AG20443 (cell line): ENCODE results near the gene GATA6.
A peak's percentile ranks its signal among the peaks of the same experiment; 100 is the strongest.

Source experiments
- DNase-seq: peaks from one replicate; pipeline ENCODE4 v3.0.0; 2012; ENCODE audit warnings: low spot score, mixed read lengths

Gene GATA6

DNA sequence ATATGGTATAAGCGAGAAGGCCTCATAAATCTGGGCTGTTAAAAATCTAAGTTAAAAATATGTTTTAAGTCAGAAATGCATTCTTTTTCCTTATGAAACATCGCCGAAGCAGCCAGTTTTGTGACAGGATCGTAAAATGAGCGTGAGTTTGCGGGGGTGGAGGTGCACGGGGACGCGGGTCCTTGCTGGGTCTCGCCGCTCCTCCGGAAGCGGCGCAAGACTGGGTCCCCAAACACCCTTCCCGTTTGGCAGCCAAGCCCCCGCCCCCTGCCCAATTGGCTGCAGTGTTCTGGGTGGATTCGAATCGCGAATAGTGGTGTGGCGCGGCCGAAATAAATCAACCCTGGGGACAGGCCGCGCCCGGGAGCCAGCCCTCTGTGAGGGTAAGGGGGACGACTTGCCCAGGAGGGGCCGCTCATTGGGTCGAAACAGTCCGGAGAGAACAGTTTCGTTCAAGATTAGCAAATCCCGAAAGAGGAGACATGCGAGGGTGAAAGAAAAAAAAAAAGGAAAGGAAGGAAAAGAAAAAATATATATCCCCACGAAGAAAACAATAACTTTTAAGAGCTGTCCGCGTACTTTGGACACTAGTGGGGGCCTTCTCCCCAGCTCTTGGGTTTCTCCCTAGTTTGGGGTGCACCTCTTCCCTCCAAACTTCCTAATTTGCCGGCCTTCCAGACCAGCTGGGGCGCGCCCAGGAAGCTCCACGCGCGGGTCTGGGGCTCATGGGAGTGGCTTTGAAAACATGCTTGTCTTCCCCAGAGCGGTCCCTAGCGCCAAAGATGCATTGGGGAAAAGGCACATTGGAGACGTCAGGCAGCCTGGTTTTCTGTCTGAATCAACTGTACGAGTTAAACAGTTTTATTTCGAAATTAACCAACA is 3.1 kb upstream of the GATA6 start:
- DNase-seq: no peak

DNA sequence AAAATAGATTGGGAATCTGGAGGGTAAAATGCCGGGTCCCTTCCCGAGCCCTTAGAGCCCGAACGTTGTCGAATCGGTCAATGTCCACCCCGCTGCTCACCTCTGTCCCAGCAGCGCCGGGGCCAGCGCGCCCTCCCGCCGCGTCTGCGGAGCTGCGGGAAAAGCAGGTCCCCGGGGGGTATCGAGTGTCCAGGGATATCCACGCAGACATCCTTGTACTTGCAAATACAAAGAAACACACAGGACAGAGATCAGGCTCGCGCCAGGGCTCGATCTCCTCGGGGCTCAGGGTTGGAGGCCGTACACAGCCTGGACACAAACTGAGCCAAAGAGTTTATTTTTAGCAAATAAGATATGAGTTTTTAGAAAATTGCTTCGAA is 2.3 kb upstream of the GATA6 start:
- no peak for DNase-seq

DNA sequence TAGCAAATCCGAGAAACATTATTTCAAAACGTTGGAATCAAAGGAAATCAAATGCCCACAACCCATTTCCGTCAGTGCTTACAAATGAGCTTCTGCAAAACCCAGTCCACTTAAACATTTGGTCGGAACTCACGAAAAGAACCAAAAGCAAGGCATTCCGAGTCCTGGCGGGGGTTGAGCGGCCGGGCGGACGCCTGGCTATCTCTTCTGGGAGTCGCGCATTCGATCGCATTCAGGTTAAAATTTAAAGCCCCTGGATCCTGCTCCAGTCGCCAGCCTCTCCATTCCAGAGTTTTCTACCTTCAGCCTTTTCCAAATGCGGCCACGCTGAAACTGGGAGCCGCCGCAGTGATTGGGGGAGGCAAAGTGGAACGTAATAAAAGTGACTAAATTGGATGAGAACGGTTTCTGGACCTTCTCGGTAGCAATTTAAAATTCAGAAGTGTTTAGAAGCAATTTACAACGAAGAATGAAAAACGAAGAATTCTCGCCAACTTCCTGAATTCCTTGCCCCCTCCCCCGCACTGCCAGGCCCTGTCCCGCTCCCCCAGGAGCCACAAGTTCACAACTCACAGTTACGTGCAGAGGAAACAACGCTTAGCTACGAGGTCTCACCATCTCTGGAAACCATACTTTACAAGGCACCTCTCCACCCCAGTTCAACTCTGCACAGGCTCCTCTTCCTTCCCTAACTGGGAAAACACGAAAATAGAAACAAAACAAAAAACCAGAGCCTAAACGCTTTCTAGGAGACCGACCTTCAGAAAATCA is 1.7 kb upstream of the GATA6 start:
- no peak for DNase-seq

DNA sequence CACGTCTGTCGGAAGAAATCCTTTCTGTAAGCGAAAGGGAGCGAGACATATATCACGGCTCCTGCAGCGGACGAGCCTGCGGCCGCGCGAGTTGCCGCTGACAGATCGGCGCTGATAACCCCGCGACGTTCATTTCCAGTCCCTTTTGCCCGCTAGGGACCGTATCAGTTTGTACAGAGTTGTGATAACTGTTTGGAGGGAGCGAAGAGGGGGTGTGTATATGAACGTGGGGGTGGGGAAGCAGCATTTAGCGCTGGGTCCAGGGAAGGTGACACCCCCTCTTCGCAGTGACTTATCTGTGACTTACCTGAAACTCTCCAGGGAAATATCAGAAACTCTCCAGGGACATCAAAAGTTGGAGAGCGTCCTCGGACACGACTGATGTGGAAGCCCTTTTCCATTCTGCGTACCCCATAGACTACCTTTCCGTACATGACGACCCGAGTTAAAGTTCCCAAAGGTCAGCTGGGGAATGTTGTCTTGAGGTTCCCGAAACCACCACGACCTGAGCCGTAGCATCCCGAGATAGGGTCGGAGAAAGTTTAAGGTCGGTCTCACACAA is 948 bp upstream of the GATA6 start:
- DNase-seq: no peak

DNA sequence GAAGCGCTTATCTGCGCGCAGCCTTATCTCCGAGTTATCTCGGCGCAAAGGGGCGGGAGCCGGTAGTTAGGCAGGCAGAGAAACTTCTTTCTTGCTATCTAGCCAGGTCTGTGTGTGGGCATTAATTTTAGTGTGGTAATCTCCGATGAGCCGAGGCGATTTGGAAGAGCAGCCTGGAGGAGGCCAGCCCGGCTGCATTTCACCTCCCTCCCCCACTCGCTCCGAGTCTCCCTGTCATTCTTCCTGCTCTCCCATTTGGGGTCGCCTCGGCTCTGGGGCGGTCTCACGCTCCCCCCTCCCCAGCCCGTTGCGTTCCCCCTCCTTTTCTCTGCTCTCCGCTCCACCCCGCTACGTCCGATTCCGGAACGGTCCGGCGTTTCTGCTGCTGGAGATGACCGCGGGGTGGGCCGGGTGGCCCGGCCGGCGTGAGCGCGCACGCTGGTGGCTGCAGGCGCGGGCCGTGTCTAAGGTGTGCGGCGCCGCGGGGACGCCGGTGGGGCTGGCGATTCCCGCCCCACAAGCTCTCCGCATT is 566 bp downstream of the GATA6 start:
- DNase-seq: peak; percentile 62

DNA sequence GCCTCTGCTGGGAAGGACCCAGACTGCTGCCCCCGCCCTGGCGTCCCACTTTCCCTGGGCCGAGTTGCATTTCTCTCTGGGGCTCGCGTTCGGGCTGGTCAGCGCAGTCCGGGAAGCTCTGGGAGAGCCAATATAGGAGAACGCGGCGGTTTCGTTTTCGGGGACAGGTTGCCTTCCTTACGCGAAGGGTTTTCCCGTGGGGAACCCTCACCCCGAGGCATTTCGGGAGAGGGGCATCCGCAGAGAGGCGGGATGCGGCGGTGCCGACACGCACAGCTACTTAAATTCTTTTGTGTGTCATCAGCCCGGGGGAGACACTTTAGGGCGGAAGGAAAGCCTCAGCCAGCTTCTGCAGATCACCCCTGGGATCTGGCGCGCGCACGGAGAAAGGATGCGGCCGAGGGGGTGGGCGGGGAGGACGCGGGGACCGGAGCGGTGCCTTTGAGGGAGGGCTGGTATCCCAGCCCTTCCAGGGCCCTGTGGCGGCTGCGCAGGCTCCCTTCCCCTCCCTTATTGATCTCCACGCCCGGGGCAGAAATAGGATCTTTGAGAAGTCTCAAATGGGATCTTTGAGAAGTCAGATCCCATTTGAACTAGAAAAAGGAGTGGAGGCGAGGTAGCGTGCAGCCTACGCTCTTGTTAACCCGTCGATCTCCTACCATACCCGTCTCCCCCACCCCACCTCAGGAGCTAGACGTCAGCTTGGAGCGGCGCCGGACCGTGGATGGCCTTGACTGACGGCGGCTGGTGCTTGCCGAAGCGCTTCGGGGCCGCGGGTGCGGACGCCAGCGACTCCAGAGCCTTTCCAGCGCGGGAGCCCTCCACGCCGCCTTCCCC is 1.2 kb downstream of the GATA6 start:
- DNase-seq: peak; percentile 73

DNA sequence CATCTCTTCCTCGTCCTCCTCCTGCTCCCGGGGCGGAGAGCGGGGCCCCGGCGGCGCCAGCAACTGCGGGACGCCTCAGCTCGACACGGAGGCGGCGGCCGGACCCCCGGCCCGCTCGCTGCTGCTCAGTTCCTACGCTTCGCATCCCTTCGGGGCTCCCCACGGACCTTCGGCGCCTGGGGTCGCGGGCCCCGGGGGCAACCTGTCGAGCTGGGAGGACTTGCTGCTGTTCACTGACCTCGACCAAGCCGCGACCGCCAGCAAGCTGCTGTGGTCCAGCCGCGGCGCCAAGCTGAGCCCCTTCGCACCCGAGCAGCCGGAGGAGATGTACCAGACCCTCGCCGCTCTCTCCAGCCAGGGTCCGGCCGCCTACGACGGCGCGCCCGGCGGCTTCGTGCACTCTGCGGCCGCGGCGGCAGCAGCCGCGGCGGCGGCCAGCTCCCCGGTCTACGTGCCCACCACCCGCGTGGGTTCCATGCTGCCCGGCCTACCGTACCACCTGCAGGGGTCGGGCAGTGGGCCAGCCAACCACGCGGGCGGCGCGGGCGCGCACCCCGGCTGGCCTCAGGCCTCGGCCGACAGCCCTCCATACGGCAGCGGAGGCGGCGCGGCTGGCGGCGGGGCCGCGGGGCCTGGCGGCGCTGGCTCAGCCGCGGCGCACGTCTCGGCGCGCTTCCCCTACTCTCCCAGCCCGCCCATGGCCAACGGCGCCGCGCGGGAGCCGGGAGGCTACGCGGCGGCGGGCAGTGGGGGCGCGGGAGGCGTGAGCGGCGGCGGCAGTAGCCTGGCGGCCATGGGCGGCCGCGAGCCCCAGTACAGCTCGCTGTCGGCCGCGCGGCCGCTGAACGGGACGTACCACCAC is 2.1 kb downstream of the GATA6 start:
- no peak for DNase-seq

DNA sequence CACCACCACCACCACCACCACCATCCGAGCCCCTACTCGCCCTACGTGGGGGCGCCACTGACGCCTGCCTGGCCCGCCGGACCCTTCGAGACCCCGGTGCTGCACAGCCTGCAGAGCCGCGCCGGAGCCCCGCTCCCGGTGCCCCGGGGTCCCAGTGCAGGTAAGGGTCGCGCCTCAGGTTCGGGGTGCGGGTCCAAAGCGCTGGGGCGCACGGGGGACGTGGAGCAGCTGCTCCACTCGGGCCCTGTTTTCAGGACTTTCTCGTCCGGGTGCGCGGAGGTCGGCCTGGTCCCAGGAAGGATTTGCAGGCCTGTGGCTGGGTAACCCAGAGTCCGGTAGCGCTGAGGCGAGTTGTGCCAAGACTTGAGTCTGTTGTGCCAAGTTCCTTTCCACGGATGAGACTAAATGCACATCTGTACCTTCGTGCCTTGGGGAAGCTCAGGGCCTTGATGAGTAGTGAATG is 2.8 kb downstream of the GATA6 start:
- DNase-seq: no peak

DNA sequence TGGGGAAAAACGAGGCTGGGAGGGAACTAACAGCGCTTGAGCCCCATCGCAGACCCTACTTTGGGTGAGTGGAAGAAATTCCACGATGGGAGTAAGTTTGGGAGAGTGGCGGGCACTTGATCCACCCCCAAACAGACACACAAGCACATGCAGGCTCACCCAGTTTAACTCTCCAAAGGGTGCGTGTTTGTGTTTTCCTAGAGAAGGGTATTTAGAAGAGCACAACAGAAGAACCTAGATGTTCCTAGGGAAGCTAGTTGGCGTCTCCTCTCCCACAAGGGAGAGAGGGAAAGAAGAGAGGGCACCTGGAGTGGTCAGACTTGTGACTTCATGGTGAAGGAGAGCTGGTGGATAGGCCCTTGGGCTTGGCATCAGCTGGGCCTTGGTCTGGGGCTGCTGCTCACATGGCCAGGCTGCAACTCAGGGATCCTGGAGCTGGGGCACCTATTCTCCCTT is 3.2 kb downstream of the GATA6 start:
- DNase-seq: no peak

DNA sequence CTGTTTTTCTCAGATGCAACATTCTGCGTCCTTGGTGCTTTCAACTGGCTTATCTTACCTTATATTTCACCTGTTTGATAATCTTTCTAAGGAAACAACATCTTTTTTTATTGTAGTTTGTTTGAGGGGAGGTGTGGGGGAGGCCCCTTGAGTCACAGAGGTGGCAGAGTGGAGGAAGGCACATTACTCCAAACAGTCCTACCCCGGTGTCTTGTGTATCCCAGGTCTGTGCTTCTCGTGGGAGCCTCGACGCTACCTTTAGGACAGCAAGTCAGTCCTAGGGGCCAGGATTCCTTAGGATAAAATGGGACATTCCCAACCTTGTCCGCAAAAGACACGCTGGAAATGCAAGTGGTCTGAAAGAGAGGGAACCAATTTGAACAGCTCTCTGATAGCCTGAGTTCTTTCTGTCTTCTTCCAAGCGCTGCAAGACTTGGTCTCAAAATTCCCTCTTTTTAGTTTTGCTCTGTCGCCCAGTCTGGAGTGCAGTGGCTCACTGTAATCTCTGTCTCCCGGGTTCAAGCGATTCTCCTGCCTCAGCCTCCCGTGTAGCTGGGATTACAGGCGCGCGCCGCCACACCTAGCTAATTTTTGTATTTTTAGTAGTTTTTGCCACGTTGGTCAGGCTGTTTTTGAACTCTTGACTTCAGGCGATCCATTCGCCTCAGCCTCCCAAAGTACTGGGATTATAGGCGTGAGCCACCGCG is 4.0 kb downstream of the GATA6 start:
- DNase-seq: no peak

DNA sequence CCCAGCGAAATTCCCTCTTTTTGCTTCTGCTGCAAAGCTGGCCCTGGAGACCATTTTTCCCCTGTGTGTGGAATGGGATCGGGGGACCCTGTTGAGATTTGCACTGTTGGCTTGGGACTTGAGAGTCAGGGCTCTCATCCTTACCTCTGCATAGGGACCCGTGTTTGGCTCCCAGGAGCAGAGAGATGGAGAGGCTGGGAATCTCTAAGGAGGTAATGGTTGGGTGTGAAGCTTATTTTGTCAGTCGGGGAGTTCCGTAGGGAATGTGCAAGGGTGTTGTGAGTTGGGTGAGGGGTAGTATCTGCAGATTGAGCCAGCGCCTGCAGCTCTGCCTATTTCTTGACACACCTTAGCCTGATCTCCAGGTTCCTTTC is 4.5 kb downstream of the GATA6 start:
- no peak for DNase-seq

DNA sequence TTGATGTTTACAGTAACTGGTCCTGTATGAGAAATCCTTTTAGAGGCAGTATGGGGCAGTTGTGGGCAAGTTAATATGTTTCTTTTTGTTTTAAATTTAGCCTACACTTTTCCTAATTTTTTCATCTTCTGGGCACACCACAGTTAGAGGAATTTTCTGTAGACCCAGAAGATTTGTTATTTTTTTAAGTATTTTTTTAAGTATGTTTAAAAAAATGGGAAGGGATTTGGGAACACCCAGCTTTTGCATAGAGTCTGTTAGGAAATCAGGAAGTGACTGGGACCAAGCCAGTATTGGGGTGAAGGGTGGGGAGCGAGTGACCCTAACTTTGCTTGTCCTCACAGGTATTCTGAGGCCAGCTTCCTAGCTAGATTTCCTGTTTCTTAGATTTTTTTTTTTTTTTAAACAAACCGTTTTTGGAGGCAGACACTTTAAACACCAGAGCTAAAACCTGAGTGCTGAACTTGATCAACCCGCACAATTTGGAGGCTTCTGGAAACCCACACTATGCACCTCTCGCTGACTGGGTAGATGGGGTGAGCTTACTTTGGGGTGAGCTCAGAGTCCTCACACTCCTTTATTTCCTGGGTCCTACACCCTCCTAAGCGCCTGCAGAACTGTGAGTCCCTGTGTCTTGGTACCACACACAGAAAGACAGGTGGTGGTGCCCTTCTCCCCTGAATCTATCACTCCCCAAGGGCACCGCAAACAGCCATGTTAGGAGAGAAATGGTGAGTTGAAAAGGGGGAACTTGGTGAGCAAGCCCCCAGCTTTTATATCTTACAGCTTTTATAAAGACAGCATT is 5.2 kb downstream of the GATA6 start:
- no peak for DNase-seq

DNA sequence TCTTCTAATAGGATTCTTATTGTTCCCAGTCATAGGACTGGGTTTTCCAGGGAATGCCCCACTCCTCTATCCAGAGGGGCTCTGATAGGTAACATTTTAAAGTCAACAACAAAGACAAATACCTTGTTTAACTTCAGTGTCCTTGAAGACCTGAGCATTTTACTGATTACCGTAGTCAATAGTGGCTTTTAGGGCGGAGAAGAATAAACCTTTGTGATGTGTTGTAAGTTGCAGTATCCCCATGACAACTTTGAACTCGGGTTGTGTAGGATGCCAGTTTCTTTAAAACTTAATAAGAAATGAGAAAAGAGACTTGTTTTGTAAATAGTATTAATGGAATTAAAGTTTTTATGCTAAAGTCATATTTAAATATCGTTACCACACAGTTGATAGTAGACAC is 6.0 kb downstream of the GATA6 start:
- no peak for DNase-seq

DNA sequence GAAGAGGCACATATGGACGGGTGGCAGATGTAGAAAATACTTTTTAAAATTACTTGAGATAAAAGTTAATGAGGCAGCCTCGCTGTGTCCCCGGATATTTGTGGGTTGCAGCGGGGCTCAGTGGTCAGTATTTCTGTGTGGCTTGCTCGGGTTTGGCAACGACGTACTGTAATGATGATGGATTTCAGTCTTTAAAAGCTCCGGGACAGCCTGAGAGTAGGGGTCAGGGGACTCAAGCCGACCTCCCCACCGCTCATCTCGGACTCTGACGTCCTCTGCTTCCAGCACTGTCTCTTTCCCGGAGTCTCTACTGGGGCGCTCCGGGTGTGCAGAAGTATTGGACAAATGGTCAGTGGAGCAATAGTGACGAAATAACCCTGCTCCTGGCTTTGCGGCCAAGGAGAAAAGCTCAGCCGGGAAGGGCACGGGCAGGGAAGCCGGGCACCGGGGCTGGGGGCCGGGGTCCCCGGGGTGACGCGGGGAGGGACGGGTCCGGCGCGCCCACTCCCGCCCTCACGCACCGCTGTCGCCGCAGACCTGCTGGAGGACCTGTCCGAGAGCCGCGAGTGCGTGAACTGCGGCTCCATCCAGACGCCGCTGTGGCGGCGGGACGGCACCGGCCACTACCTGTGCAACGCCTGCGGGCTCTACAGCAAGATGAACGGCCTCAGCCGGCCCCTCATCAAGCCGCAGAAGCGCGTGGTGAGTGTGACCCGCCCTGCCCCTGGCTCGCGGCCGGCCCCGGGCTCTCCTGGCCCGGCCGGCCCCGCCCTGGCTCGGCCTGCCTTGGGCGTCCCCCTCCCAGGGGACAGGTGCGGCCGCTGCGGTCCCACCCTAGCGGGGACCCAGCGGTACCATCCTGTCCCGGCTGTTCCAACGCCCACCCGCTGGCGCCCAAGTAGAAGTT is 7.3 kb downstream of the GATA6 start:
- no peak for DNase-seq

DNA sequence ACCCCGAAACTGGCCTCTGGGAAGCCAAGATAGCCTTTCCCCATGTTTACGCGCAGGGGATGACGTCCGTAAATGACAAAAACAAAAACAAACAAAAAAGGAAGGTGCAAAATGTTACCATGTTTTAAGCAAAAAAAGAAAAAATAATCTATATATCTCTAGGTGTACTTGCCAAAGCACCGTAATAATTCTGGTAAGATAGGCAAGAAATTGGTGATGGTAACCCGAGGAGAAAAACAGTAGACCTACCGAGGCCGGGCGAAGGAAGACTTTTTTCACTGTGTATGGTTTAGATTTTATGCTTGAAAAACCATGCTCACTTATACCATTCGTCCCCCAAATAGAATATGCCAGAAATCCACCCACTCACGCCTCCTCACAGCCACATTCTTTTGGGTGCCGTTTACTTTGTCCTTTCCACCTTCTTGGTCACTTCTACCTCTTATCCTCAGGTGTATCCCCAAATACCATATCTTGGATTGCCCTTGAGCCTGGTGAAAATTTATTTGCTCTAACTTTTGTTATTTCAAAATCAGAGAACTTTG is 8.0 kb downstream of the GATA6 start:
- DNase-seq: no peak

DNA sequence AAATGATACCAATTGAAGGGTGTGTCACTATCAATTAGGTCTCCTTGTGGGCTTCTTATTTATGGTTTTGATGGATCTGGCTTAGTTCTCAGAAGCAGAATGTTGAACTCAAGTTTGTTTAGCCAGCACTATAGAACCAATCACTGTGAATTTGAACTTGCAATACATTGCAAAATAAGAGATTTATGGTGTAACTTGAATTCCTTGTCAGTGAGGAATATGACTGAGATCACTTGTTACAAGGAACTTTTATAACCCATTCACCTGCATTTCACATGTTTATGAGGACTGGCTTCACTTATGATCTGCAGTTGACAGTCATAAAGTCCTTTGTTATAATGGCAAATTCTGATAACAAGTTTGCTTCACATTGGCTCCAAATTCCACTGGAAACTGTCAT is 9.8 kb downstream of the GATA6 start:
- DNase-seq: no peak

DNA sequence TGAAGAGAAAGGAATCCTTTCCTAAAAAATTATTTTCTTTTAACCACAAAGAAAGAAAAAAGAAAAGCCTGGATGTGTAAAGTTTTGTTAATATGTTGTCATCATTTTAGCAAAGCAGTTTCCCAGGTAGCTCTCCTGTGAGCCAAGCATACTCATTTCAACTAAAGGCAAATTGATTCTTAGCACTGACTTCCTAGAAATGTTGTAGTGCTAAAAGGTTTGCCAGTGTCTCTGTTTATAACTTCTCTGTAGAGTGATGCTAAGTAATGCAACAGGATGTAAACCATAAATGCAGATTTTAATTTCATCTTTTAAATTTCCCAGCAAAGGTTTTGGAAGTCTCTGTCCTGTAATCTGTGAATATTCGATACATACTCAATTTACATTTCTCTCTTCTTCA is 10.2 kb downstream of the GATA6 start:
- DNase-seq: no peak

DNA sequence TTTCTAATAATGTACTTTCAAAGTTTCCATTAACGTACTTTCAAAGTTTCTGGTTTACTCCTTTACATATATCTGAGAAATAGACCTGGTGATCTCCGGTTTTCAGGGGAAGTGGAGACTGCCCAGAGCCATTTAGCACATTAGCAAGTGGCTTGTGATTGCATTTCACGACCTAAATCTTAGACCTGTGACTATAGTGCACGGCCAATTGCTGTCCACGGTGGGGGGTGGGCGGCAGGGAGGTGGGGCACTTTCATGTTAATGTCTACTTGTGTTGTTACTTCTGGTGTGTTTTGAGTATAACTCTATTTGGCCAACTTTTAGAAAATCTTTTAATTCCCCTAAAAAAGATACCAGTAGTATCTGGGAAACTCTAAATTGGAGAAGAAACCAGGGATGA is 11.3 kb downstream of the GATA6 start:
- DNase-seq: no peak
